ENCODE data around the gene P2RX4.

DNA sequence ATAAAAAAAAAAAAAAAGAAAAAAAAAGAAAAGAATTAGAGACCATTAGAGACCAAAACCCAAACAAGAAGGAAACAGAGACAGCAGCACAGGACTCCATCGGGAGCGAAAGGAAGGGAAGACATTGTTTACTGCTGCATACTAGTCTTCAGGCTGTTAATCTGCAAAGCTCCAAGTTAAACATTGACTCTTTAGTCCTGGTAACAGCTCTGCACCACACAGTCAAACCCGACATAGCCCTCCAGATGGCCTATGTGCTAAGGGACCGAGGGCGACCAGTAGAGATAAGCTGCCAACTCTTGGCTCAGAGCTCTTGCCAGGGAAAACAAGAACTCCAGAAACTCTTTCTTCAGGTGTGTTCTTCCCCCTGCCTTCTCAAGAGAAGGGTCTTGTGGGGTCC lies 7.8 kb downstream of the P2RX4 start:
- TF ChIP-seq RAD21 (IDR thresholded peaks at IDR 0.05; ENCODE audit: low read length) (no peak), MAFK (IDR thresholded peaks at IDR 0.05; ENCODE audit: low read depth, low read length) (no peak), NFE2L2 (IDR thresholded peaks at IDR 0.05; ENCODE audit: low read depth, low read length) (no peak), MXI1 (IDR thresholded peaks at IDR 0.05; ENCODE audit: borderline replicate concordance, low read depth, low read length) (no peak), POLR2A (IDR thresholded peaks at IDR 0.05; ENCODE audit: low read depth, low read length) (no peak), CEBPB (IDR thresholded peaks at IDR 0.05; ENCODE audit: low read depth, low read length) (no peak), CHD1 (IDR thresholded peaks at IDR 0.05; ENCODE audit: low read depth, low read length) (no peak), RFX5 (IDR thresholded peaks at IDR 0.05; ENCODE audit: low read depth, low read length) (no peak)
- TF ChIP-seq, protein P1, sequence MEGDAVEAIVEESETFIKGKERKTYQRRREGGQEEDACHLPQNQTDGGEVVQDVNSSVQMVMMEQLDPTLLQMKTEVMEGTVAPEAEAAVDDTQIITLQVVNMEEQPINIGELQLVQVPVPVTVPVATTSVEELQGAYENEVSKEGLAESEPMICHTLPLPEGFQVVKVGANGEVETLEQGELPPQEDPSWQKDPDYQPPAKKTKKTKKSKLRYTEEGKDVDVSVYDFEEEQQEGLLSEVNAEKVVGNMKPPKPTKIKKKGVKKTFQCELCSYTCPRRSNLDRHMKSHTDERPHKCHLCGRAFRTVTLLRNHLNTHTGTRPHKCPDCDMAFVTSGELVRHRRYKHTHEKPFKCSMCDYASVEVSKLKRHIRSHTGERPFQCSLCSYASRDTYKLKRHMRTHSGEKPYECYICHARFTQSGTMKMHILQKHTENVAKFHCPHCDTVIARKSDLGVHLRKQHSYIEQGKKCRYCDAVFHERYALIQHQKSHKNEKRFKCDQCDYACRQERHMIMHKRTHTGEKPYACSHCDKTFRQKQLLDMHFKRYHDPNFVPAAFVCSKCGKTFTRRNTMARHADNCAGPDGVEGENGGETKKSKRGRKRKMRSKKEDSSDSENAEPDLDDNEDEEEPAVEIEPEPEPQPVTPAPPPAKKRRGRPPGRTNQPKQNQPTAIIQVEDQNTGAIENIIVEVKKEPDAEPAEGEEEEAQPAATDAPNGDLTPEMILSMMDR (conservative IDR thresholded peaks at IDR 0.05; ENCODE audit: low read depth, low read length): no peak
- TF ChIP-seq, protein P2, sequence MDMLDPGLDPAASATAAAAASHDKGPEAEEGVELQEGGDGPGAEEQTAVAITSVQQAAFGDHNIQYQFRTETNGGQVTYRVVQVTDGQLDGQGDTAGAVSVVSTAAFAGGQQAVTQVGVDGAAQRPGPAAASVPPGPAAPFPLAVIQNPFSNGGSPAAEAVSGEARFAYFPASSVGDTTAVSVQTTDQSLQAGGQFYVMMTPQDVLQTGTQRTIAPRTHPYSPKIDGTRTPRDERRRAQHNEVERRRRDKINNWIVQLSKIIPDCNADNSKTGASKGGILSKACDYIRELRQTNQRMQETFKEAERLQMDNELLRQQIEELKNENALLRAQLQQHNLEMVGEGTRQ (IDR thresholded peaks at IDR 0.05; ENCODE audit: low read depth, low read length): no peak
